UCSD-AML1 (cell line): ENCODE data around the gene HMG20A.
"Not testable (repeated sequence)": the region's sequence is repeated elsewhere in the genome, so short reads cannot be mapped to it uniquely, and the experiment has no call there.

Experiments used
- DNase-seq: peaks from one replicate; lab custom pipeline; 2025; ENCODE audit not compliant: unreplicated experiment; lab: John Stamatoyannopoulos, UW

Gene HMG20A

GRCh38 chr15:77420610-77421369 lies at the start of gene HMG20A:
Gene HMG20A (plus strand): TSS chr15:77420888. CDS start chr15:77458408, 37,520 bp downstream.
- DNase-seq: peak; percentile 75

DNA sequence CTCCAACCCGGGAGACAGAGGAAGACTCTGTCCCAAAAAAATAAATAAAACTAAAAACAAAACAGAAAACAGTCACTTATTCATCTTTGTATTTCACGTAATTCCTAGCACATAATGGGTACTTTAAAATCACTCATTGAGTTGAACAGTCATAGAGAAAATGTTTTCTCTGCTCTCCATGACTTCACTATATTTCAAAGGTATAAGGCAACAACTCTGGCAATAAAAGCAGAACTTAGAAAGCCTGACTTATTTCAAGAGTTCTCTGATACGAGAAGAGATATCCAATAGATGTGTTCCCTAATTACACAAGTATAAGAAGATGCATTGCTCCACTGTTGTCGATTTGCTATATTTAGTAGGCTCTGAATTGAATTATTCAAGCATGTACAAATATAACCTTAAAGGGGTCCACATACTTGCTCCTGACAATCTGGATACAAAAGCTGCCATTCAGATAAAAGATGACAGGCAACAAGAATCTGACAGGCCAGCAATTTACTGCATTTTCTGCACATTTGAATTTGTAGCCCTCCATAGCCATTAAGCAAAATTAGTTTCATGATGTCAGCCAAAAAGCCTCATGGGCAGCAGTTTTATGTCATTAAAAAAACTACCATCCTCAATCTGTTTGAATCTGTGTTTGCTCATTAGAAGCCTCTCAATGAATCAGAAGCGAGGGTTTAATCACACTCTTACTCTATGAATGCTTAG lies 48.7 kb upstream of the HMG20A start:
- DNase-seq: no peak

DNA sequence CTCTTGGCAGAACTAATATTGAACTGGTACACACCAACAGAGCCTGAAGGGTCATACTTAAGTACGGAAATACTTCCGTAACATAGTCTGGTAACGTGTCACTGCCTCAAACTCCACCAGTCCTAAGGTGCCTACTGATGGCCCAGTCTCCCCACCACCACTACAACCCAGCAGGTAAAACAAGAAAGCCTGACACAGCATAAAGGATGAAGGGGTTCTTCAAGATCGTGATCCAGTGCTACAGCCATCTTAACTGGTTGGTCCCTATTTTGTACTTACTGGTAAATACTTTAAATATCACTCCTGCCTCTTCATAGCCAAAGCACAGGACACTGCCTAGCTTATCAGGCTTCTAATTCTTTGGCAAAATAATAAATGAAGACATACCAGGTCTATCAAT lies 47.2 kb upstream of the HMG20A start:
- DNase-seq: no peak

DNA sequence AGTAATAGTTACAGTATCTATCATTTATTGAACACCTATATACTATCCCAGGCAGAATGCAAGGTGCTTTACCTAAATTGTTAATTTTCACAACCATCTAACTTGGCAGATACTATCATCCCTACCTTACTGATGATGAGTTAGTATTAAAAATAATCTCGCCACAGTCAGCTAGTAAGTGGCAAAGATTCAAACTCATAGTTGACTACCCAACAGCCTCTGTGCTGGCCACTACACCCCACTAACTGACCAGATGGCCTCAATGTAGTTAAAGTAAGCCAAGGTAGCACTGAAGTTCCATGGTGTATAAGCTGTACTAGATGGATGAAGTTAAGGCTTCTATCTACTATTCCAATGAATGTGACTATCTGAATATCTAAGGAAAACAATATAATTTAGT lies 45.6 kb upstream of the HMG20A start:
- no peak for DNase-seq

- DNase-seq: no peak
Observed at GRCh38 chr15:77376770-77377169, 43.9 kb upstream of the HMG20A start.

GRCh38 chr15:77380033-77380432 lies 40.7 kb upstream of the HMG20A start:
- DNase-seq: no peak

GRCh38 chr15:77384086-77384485 lies 36.6 kb upstream of the HMG20A start:
- no peak for DNase-seq

GRCh38 chr15:77384589-77385359 lies 35.9 kb upstream of the HMG20A start:
- no peak for DNase-seq

- no peak for DNase-seq
Observed at GRCh38 chr15:77386626-77387025, 34.1 kb upstream of the HMG20A start.

- no peak for DNase-seq
Observed at GRCh38 chr15:77387365-77388105, 33.2 kb upstream of the HMG20A start.

GRCh38 chr15:77391372-77391951 lies 29.2 kb upstream of the HMG20A start:
- no peak for DNase-seq

GRCh38 chr15:77392762-77393470 lies 27.8 kb upstream of the HMG20A start:
- DNase-seq: no peak

- no peak for DNase-seq
Observed at GRCh38 chr15:77393471-77393840, 27.2 kb upstream of the HMG20A start.

GRCh38 chr15:77395013-77395774 lies 25.5 kb upstream of the HMG20A start:
- DNase-seq: no peak

DNA sequence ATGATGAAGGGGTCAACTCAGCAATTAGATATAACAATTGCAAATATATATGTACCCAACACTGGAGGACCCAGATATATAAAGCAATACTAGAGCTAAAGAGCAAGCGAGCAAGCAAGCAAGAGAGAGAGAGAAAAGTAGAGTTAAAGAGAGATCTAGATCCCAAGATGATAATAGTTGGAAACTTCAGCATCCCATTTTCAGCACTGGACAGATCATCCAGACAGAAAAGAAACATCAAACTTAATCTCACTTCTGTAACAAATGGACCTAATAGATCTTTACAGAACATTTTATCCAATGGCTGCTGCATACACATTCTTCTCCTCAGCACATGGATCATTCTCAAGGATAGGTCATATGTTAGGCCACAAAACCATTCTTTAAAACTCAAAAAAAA lies 24.0 kb upstream of the HMG20A start:
- DNase-seq: no peak

DNA sequence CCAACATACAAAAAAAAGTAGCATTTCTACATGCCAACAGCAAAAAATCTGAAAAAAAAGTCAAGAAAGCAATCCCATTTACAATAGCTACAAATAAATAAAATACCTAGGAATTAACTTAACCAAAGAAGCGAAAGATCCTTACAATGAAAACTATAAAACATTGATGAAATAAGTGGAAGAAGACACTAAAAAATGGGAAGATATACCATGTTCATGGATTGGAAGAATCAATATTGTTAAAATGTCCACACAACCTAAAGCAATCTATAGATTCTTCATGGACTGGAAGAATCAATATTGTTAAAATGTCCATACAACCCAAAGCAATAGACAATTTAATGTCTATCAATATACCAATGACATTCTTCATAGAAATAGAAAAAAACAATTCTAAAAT lies 21.8 kb upstream of the HMG20A start:
- no peak for DNase-seq

DNA sequence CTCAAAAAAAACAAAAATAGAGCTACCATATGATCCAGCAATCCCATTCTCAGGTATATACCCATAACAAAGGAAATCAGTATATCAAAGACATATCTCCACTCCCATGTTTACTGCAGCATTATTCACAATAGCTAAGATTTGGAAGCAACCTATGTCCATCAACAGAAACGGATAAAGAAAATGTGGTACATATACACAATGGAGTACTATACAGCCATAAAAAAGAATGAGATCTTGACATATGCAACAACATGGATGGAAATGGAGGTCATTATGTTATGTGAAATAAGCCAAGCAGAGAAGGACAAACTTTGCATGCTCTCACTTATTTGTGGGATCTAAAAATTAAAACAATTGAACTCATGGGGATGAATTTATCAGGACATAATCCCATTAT lies 20.4 kb upstream of the HMG20A start:
- no peak for DNase-seq

DNA sequence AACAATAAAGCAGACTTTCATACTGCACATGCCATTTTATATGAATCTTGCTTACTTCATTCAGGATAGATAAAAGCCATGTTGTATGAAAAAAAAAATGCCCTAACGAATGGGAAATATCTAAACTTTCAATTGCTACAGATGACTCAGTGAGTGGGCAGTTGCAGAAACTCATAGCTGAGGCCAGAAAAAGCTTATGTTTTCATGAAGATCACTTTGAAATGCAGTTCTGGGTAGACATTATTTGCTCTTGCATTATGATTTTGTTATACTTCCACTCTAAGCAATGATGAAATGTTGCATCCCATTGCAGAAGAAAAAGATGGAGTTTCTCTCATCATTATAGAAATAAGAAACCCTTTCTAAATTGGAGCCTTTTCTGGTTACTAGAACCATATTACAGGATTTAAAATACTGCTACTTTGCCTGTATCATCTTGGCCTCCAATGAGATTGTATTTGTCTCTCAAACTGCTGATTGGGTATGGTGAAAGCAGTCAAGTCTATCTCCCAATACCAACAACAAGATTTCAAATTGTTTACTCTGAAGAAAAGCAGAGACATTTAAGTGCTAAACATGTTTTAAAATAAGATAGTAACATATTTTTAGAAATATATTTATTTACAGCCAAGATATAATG lies 17.8 kb upstream of the HMG20A start:
- DNase-seq: no peak

DNA sequence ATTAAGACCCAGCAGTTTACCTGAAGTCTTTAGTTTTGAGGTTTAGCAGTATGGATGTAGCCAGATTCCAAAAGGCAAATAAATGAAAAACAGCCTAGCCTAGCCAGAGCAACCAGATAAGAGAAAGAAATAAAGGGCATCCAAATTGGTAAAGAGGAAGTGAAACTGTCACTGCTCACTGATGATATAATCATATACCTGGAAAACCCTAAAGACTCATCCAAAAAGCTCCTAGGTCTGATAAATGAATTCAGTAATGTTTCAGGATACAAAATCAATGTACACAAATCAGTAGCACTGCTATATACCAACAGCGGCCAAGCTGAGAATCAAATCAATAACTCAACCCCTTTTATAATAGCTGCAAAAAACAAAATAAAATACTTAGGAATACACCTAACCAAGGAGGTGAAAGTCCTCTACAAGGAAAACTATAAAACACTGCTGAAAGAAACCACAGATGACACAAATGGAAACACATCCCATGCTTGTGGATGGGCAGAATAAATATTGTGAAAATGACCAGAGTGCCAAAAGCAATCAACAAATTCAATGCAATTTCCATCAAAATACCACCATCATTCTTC lies 14.4 kb upstream of the HMG20A start:
- DNase-seq: not testable (repeated sequence)
